Sigmoid colon (tissue), 7 donors: ENCODE measurements around the gene DNAH17. TPM values are rescaled to one million over a fixed set of nuclear protein-coding genes. Genes with fewer than 3 reads are reported as not detected.

Experiments used
- DNase-seq: peaks from one replicate; pipeline ENCODE4 v3.0.0-alpha.2; 2019
- H3K27ac ChIP-seq, 4 donors: fragments of 200-600 bp; sonication (generic); one replicate each; pipeline ENCODE4 v1.5.1; 2016 to 2019; ENCODE audit warnings: mild to moderate bottlenecking in 1 of 4
- H3K27me3 ChIP-seq, 3 donors: fragments of 200-600 bp; sonication (generic); one replicate each; pipeline ENCODE4 v1.5.1; 2019; ENCODE audit warnings: mild to moderate bottlenecking in 1 of 3
- H3K36me3 ChIP-seq, 4 donors: fragments of 200-600 bp; sonication (generic); one replicate each; pipeline ENCODE4 v1.5.1; 2016 to 2019
- H3K4me1 ChIP-seq, 4 donors: fragments of 200-600 bp; sonication (generic); one replicate each; pipeline ENCODE4 v1.5.1; 2017 to 2019
- H3K4me3 ChIP-seq, 4 donors: fragments of 200-600 bp; sonication (generic); one replicate each; pipeline ENCODE4 v1.5.1; 2017 to 2019; ENCODE audit warnings: mild to moderate bottlenecking in 2 of 4, moderate library complexity in 1 of 4
- H3K9me3 ChIP-seq, 4 donors: fragments of 200-600 bp in 3 of 4; sonication (generic) in 3 of 4; one replicate each; pipeline versions ENCODE4 v1.5.1 to v1.6.1; 2013 to 2019
- EP300 ChIP-seq, 4 donors: sonication (generic); formaldehyde crosslinking; IDR thresholded peaks; one replicate each; pipeline ENCODE4 v1.6.1; 2017; ENCODE audit warnings: antibody characterized with exemption in 4 of 4
- POLR2A ChIP-seq, 2 donors: fragments of 450-650 bp; IDR thresholded peaks; one replicate each; pipeline ENCODE4 v1.6.1; 2016; ENCODE audit warnings: antibody characterized with exemption in 2 of 2, mild to moderate bottlenecking in 2 of 2, moderate library complexity in 2 of 2
- POLR2AphosphoS5 ChIP-seq, 4 donors: sonication (generic); formaldehyde crosslinking; IDR thresholded peaks; one replicate each; pipeline ENCODE4 v1.6.1; 2017; ENCODE audit warnings: antibody characterized with exemption in 4 of 4
- WGBS, 2 donors: extraction: QIAGEN DNeasy Blood & Tissue Kit; methylation state at CpG; one replicate each; pipeline ENCODE4 v1.1.7; 2013; 5-methylcytosine and 5-hydroxymethylcytosine counted together
- intact Hi-C: fragments of 100-400 bp; cut with DNase I; formaldehyde crosslinking; loops from one replicate; pipeline ENCODE4 v1.15.1; 2023
- polyA plus RNA-seq, 3 donors: library from polyadenylated mRNA; stranded (reverse); fragments of 200-250 nt; gene quantifications; one replicate each; pipeline ENCODE4 v1.2.3, GENCODE V29; 2013
- total RNA-seq, 4 donors: library from RNA; depleted of rRNA; stranded (reverse); fragments of >200 nt; gene quantifications; one replicate each; pipeline ENCODE4 v1.1.0, GENCODE V29; 2016
- TF ChIP-seq, protein P1 (sequence below), 4 experiments: fragments of 450-650 bp in 3 of 4; fragments of 200-600 bp in 1 of 4; IDR thresholded peaks; one replicate each; pipeline ENCODE4 v1.5.1; 2016 to 2019; ENCODE audit warnings: antibody characterized with exemption in 4 of 4, mild to moderate bottlenecking in 3 of 4, moderate library complexity in 2 of 4
- donor health status: healthy with polysubstance abuse.
- donor health status: Bipolar disorder and iron deficiency.
- donor health status: healthy.

The DNAH17 gene
- total and polyA plus RNA-seq, 7 donors: 0.07 to 0.68 (median 0.26) TPM; not detected in 3

DNA sequence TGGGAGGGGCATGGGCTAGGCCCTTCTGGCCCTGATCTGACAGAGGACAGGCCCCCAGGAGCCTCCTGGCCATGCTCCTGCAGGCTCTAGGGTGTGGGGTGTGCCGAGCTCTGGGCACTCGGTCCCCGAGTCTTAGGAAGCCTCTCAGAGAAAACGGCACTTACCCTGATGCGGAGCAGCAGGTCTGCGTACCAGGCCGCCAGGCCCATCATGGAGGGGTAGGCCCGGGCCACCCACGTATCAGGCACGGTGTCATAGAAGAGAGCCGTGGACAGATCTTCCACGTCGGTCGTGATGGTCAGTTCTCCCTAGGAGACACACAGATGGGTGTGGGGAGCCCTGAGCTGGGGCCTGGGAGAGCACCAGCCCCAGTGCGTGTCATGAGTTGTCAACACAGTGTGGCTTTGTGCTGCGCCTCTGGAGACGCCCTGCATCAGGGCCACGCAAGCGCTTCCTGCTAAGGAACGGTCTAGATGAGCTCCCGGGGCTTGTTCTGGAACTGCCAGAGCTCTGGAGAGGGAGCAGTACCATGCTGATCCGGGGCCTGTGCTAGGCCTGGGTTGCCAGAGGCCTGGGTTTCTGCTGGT is 150.8 kb downstream of the DNAH17 start:
- Histone ChIP-seq H3K36me3 (peaks cover 5 to 59% (median 13%) of the 10 kb centered on the region in 4 donors), H3K4me3 (no peak overlapping the region), H3K9me3 (no peaks in the 10 kb centered on the region), H3K4me1 (peaks cover 0 to 7% (median 3%) of the 10 kb centered on the region in 4 donors), H3K27ac (no peak overlapping the region), H3K27me3 (no peaks in the 10 kb centered on the region)
- TF ChIP-seq, protein P1, sequence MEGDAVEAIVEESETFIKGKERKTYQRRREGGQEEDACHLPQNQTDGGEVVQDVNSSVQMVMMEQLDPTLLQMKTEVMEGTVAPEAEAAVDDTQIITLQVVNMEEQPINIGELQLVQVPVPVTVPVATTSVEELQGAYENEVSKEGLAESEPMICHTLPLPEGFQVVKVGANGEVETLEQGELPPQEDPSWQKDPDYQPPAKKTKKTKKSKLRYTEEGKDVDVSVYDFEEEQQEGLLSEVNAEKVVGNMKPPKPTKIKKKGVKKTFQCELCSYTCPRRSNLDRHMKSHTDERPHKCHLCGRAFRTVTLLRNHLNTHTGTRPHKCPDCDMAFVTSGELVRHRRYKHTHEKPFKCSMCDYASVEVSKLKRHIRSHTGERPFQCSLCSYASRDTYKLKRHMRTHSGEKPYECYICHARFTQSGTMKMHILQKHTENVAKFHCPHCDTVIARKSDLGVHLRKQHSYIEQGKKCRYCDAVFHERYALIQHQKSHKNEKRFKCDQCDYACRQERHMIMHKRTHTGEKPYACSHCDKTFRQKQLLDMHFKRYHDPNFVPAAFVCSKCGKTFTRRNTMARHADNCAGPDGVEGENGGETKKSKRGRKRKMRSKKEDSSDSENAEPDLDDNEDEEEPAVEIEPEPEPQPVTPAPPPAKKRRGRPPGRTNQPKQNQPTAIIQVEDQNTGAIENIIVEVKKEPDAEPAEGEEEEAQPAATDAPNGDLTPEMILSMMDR (IDR thresholded peaks at IDR 0.05): no peak
- TF ChIP-seq POLR2A (IDR thresholded peaks at IDR 0.05) (no peak), EP300 (IDR thresholded peaks at IDR 0.05) (no peak), POLR2AphosphoS5 (IDR thresholded peaks at IDR 0.05) (no peak)
- intact Hi-C loops: loop anchor here (10.0 kb wide), 1 partner anchor 312 kb away; no protein-coding TSS in a partner anchor
- 95% methylated on average over 22 of the region's 22 CpGs for WGBS, 2 donors
- no peak for DNase-seq

DNA sequence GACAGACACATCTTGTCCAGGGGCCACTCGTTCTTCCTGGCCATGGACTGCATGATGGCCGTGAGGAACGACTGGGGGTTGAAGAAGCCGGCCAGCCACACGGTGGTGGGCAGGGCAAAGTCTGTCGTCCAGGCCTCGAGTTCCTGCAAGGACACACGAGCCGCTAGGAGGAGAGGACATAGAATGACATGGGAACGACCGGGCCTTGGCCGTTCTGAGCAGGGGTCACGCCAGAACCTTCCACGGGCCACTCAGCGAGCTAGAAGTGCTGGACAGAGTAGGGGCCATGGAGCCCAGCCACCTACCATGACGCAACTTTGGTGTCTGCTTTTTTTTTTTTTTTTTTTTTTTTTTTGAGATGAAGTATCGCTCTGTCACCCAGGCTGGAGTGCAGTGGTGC is 151.8 kb downstream of the DNAH17 start:
- intact Hi-C loops: loop anchor here (10.0 kb wide), 1 partner anchor 311 kb away; no protein-coding TSS in a partner anchor
- H3K9me3 ChIP-seq: no peaks in the 10 kb centered on the region
- peaks cover 0 to 7% (median 3%) of the 10 kb centered on the region in 4 donors for H3K4me1 ChIP-seq
- no peaks in the 10 kb centered on the region for H3K27me3 ChIP-seq
- H3K4me3 ChIP-seq: no peak overlapping the region
- TF ChIP-seq POLR2AphosphoS5 (IDR thresholded peaks at IDR 0.05) (no peak), POLR2A (IDR thresholded peaks at IDR 0.05) (no peak), EP300 (IDR thresholded peaks at IDR 0.05) (no peak)
- TF ChIP-seq, protein P1 (IDR thresholded peaks at IDR 0.05): no peak
- WGBS, 2 donors: 88 to 93% methylated on average over 17 of the region's 17 CpGs
- no peak for DNase-seq
- peaks cover 5 to 68% (median 16%) of the 10 kb centered on the region in 4 donors for H3K36me3 ChIP-seq
- no peak overlapping the region for H3K27ac ChIP-seq

DNA sequence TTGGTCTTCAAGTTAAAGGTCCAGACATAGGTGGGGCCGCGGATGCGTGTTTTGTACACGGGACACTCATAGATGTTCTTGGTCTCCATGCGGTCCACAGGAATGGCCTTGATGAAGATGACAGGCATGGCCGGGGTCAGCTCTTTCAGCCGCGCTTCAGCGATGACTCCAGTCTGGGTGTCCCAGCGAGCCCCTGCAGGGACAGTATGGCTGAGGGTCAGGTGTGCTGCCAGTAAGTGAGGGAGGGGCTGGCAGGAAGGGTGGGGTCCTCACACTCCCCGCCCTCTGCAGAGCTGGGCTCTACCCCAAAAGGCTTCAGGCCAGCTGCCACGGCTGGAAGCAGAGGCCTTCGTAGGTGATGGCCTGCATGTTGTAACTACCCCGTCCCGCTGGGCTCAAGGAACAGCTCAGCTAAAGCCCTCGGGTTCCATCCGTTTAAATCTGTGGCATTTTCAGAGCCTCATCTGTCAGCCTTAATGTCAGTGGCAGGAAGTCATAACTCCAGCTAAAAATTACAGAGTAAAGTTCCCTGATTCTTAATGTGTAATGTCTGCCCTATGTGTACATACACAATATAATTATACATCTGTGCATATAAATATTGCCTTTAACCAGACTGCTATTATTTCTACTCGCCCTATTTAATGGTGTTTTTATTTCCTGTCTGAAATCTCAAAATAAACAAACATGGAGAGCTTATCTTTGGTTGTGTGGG is 153.1 kb downstream of the DNAH17 start:
- Histone ChIP-seq H3K36me3 (peaks cover 5 to 72% (median 21%) of the 10 kb centered on the region in 4 donors), H3K4me3 (no peak overlapping the region)

DNA sequence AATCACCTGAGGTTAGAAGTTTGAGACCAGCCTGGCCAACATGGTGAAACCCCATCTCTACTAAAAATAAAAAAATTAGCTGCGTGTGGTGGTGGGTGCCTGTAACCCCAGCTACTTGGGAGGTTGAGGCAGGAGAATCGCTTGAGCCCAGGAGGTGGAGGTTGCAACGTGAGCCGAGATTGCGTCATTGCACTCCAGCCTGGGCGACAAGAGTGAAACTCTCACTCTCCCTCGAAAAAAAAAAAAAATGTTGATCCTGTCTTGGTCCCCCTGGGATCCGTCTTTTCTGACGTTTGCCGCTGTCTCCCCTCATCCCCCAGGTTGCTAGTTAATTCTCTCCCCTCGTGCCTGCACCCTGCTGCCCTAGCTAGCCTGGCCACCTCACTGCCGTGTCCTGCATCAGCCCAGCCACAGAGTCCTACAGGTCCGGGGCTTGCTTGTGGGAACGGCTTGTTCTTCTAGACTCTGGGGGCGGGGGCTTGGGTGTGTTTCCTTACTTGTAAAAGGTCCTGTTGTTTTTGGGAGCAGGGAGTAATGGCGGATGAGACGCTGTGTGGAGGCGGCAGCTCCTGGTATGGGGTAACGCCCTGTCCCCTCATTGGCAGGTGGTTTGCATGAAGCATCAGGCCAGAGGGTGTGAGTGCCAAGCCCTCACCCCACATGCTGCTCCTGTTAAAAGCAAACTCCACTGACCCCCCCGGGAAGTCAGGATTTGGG is 154.2 kb downstream of the DNAH17 start:
- Histone ChIP-seq H3K4me3 (no peak overlapping the region), H3K9me3 (no peaks in the 10 kb centered on the region), H3K36me3 (peaks cover 5 to 71% (median 21%) of the 10 kb centered on the region in 4 donors), H3K4me1 (peaks cover 0 to 7% (median 2%) of the 10 kb centered on the region in 4 donors), H3K27ac (no peak overlapping the region), H3K27me3 (no peaks in the 10 kb centered on the region)
- intact Hi-C loops: loop anchor here (1.0 to 10.0 kb wide), 3 partner anchors 134 to 308 kb away; no protein-coding TSS in a partner anchor
- TF ChIP-seq, protein P1 (IDR thresholded peaks at IDR 0.05): no peak
- no peak for TF ChIP-seq POLR2A (IDR thresholded peaks at IDR 0.05)
- TF ChIP-seq POLR2AphosphoS5 (IDR thresholded peaks at IDR 0.05): no peak
- TF ChIP-seq EP300 (IDR thresholded peaks at IDR 0.05): no peak
- DNase-seq: no peak
- 91 to 92% methylated on average over 20 of the region's 20 CpGs for WGBS, 2 donors

More for the DNA sequence above, 153.1 kb downstream of the DNAH17 start:
- no peak overlapping the region for H3K27ac ChIP-seq
- intact Hi-C loops: loop anchor here (10.0 kb wide), 1 partner anchor 309 kb away; no protein-coding TSS in a partner anchor
- H3K9me3 ChIP-seq: no peaks in the 10 kb centered on the region
- H3K27me3 ChIP-seq: no peaks in the 10 kb centered on the region
- TF ChIP-seq POLR2A (IDR thresholded peaks at IDR 0.05): no peak
- TF ChIP-seq POLR2AphosphoS5 (IDR thresholded peaks at IDR 0.05): no peak
- TF ChIP-seq, protein P1 (IDR thresholded peaks at IDR 0.05): no peak
- TF ChIP-seq EP300 (IDR thresholded peaks at IDR 0.05): no peak
- no peak for DNase-seq
- 85% methylated on average over 18 of the region's 18 CpGs for WGBS, 2 donors
- peaks cover 0 to 11% (median 7%) of the 10 kb centered on the region in 4 donors for H3K4me1 ChIP-seq
